Colonic mucosa (tissue), 4 donors: ENCODE measurements around the gene MTOR. TPM values are rescaled to one million over a fixed set of nuclear protein-coding genes. Genes with fewer than 3 reads are reported as not detected.
A peak's percentile ranks its signal among the peaks of the same experiment; 100 is the strongest.
"Not testable (repeated sequence)": the region's sequence is repeated elsewhere in the genome, so short reads cannot be mapped to it uniquely, and the experiment has no call there.

Experiments used
- DNase-seq: peaks from one replicate; pipeline ENCODE4 v3.0.0-alpha.2; 2020
- H3K27ac ChIP-seq: fragments of 200-600 bp; one replicate; pipeline ENCODE4 v1.8.0; 2021
- H3K27me3 ChIP-seq: fragments of 200-600 bp; one replicate; pipeline ENCODE4 v1.8.0; 2021
- H3K36me3 ChIP-seq: fragments of 200-600 bp; one replicate; pipeline ENCODE4 v1.8.0; 2021
- H3K4me1 ChIP-seq: fragments of 200-600 bp; one replicate; pipeline ENCODE4 v1.8.0; 2021; ENCODE audit warnings: mild to moderate bottlenecking
- H3K4me3 ChIP-seq: fragments of 200-600 bp; one replicate; pipeline ENCODE4 v1.8.0; 2021
- H3K9ac ChIP-seq, 2 donors: one replicate each; pipeline ENCODE4 v1.7.0; 2013; ENCODE audit warnings: control low read depth in 2 of 2, low read depth in 2 of 2, low read length in 2 of 2
- H3K9me3 ChIP-seq: fragments of 200-600 bp; one replicate; pipeline ENCODE4 v1.8.0; 2021
- CTCF ChIP-seq: fragments of 200-600 bp; IDR thresholded peaks from one replicate; pipeline ENCODE4 v1.8.0; 2022; ENCODE audit warnings: antibody characterized with exemption, mild to moderate bottlenecking
- intact Hi-C: fragments of 100-400 bp; cut with DNase I; formaldehyde crosslinking; loops from one replicate; pipeline ENCODE4 v1.14.1; 2022
- total RNA-seq, 2 donors: library from RNA; stranded (reverse); fragmentation: NEBNext Ultra II Directional in 1 of 2; extraction: Animal tissue kit (Norgen Biotek cat#: 25700) in 1 of 2; gene quantifications; one replicate each; pipeline ENCODE4 v1.2.1, GENCODE V29; 2021
- donor health status: healthy.
- donor health status: DM: no; HTN: no; CAD: no.
- donor health status: DM: no; HTN: no; CAD: no.

The MTOR gene
- total RNA-seq, 2 donors from 2014 or later: 29.9 to 50.2 TPM

GRCh38 chr1:11101347-11101746 is 161.0 kb downstream of the MTOR start:
- no peak overlapping the region for H3K27ac ChIP-seq
- no peak overlapping the region for H3K9ac ChIP-seq

GRCh38 chr1:11100806-11101205 is 161.5 kb downstream of the MTOR start:
- H3K9ac ChIP-seq, H3K36me3 ChIP-seq, H3K4me1 ChIP-seq, H3K9me3 ChIP-seq, H3K4me3 ChIP-seq, DNase-seq, intact Hi-C loops, H3K27me3 ChIP-seq, H3K27ac ChIP-seq: not testable (repeated sequence)

More at GRCh38 chr1:11101347-11101746, 161.0 kb downstream of the MTOR start:
- Histone ChIP-seq H3K4me3 (no peak overlapping the region), H3K4me1 (peaks cover 7% of the 10 kb centered on the region), H3K36me3 (peaks cover 3% of the 10 kb centered on the region), H3K27me3 (no peaks in the 10 kb centered on the region), H3K9me3 (no peaks in the 10 kb centered on the region)
- no peak for DNase-seq
- TF ChIP-seq CTCF: no peak
- intact Hi-C loops: no loop called here

- Histone ChIP-seq H3K9ac (peak overlapping the region; percentile 88 to 98), H3K9me3 (no peaks in the 10 kb centered on the region), H3K36me3 (peaks cover 7% of the 10 kb centered on the region), H3K4me3 (peak overlapping the region; percentile 75), H3K27ac (no peak overlapping the region), H3K27me3 (no peaks in the 10 kb centered on the region), H3K4me1 (peaks cover 7% of the 10 kb centered on the region)
- TF ChIP-seq CTCF: no peak
- intact Hi-C loops: no loop called here
- DNase-seq: no peak
These were observed 162.2 kb downstream of the MTOR start for GRCh38 chr1:11100149-11100493.

GRCh38 chr1:11099310-11100148 is 162.8 kb downstream of the MTOR start, which contains the start of gene EXOSC10:
Gene EXOSC10 (minus strand): TSS chr1:11099869. CDS start chr1:11099831, 38 bp downstream.
- DNase-seq: peak; percentile 98
- peak within 1 kb of the TSS; percentile 88 to 98 for H3K9ac ChIP-seq
- intact Hi-C loops: no loop called here
- H3K4me3 ChIP-seq: peak within 1 kb of the TSS; percentile 75
- peak within 1 kb of the TSS; percentile 45 for H3K27ac ChIP-seq
- H3K36me3 ChIP-seq: peaks cover 7% of the 10 kb centered on the region
- H3K27me3 ChIP-seq: no peaks in the 10 kb centered on the region
- H3K9me3 ChIP-seq: no peaks in the 10 kb centered on the region
- TF ChIP-seq CTCF: no peak
- peaks cover 7% of the 10 kb centered on the region for H3K4me1 ChIP-seq

- peak overlapping the region; percentile 88 to 98 for H3K9ac ChIP-seq
- TF ChIP-seq CTCF: no peak
- intact Hi-C loops: no loop called here
- peak overlapping the region; percentile 45 for H3K27ac ChIP-seq
- H3K36me3 ChIP-seq: peaks cover 7% of the 10 kb centered on the region
- DNase-seq: no peak
- no peaks in the 10 kb centered on the region for H3K9me3 ChIP-seq
- peak overlapping the region; percentile 75 for H3K4me3 ChIP-seq
- H3K27me3 ChIP-seq: no peaks in the 10 kb centered on the region
- peaks cover 7% of the 10 kb centered on the region for H3K4me1 ChIP-seq
These were observed 163.4 kb downstream of the MTOR start for GRCh38 chr1:11098931-11099309.

- H3K4me1 ChIP-seq, H3K4me3 ChIP-seq, H3K27ac ChIP-seq, H3K9ac ChIP-seq, H3K9me3 ChIP-seq, DNase-seq, intact Hi-C loops, H3K27me3 ChIP-seq: not testable (repeated sequence)
- H3K36me3 ChIP-seq: peaks cover 14% of the 10 kb centered on the region
These were observed 178.6 kb downstream of the MTOR start for GRCh38 chr1:11083784-11084183.
